GM19467 (cell line): Measurements from ENCODE around the gene BPNT1.

Source experiments
- ATAC-seq: cut with Tn5 transposase; IDR thresholded peaks from one replicate; pipeline ENCODE4 v1.9.1; 2021; ENCODE audit warnings: mild to moderate bottlenecking, moderate library complexity; ENCODE audit not compliant: unreplicated experiment

BPNT1 gene

GRCh38 chr1:220012259-220012658 is 77.3 kb downstream of the BPNT1 start:
- ATAC-seq = no peak

- ATAC-seq = no peak
These were observed 78.0 kb downstream of the BPNT1 start for GRCh38 chr1:220011620-220012019.
